H1 (cell line): ENCODE results near the gene FHIT. TPM values are rescaled to one million over a fixed set of nuclear protein-coding genes. Genes with fewer than 3 reads are reported as not detected.

Experiments used
- CTCF ChIA-PET: fragments of 300-600 bp; sonication (Branson Sonifier 250); formaldehyde crosslinking; loops from one replicate; lab custom pipeline; 2021; ENCODE audit not compliant: partially characterized antibody; lab: Charles Lee
- POLR2A ChIA-PET: fragments of 300-600 bp; sonication (Branson Sonifier 250); formaldehyde crosslinking; loops from one replicate; lab custom pipeline; 2021; ENCODE audit warnings: inconsistent platforms; ENCODE audit not compliant: partially characterized antibody; lab: Charles Lee
- DNase-seq, 2 experiments: peaks; one replicate each; pipeline versions ENCODE4 v3.0.0 to v3.0.0-alpha.2; 2010 to 2022; ENCODE audit warnings: low spot score in 2 of 2, low read depth in 1 of 2, mixed read lengths in 1 of 2
- FAIRE-seq: peaks from 2 replicates; lab custom pipeline; 2011; peaks lifted over from hg19 to GRCh38; lab: Jason Lieb, UNC
- H2AFZ ChIP-seq: 2 replicates; pipeline ENCODE4 v1.8.1; 2012; ENCODE audit warnings: low read length, inconsistent platforms
- H2AK5ac ChIP-seq: 2 replicates; pipeline ENCODE4 v1.6.1; 2013; ENCODE audit warnings: low read depth, low read length
- H2BK120ac ChIP-seq: replicated peaks from 2 replicates; pipeline ENCODE3; 2013; ENCODE audit warnings: low read depth, low read length, inconsistent platforms
- H2BK12ac ChIP-seq: 2 replicates; pipeline ENCODE4 v1.6.1; 2013; ENCODE audit warnings: low read depth, low read length
- H2BK15ac ChIP-seq: 2 replicates; pipeline ENCODE4 v1.6.1; 2013; ENCODE audit warnings: low read length
- H2BK20ac ChIP-seq: 2 replicates; pipeline ENCODE4 v1.6.1; 2013; ENCODE audit warnings: low read length
- H2BK5ac ChIP-seq: 2 replicates; pipeline ENCODE4 v1.6.1; 2013; ENCODE audit warnings: low read depth, low read length
- H3K14ac ChIP-seq: 2 replicates; pipeline ENCODE4 v1.6.1; 2013; ENCODE audit warnings: inconsistent platforms; ENCODE audit not compliant: insufficient read length
- H3K18ac ChIP-seq: 2 replicates; pipeline ENCODE4 v1.6.1; 2013; ENCODE audit warnings: low read length; ENCODE audit errors: extremely low read depth
- H3K23ac ChIP-seq: 2 replicates; pipeline ENCODE4 v1.6.1; 2013; ENCODE audit warnings: inconsistent platforms; ENCODE audit not compliant: insufficient read length
- H3K23me2 ChIP-seq: 2 replicates; pipeline ENCODE4 v1.6.1; 2013; ENCODE audit warnings: low read depth, low read length
- H3K27ac ChIP-seq: 2 replicates; pipeline ENCODE4 v1.6.1; 2011; ENCODE audit warnings: low read depth, low read length, inconsistent platforms
- H3K27me3 ChIP-seq, 4 experiments: replicated peaks in 1 of 4; 1 replicate in 1 of 4; 2 replicates in 3 of 4; pipeline versions ENCODE4 v1.6.1 to v1.8.1; 2011 to 2013; ENCODE audit warnings: low read length in 3 of 4, mild to moderate bottlenecking in 3 of 4, inconsistent platforms in 2 of 4, mixed read lengths in 2 of 4, moderate library complexity in 1 of 4; ENCODE audit not compliant: control insufficient read depth in 3 of 4, insufficient read depth in 3 of 4; ENCODE audit errors: extremely low read depth in 1 of 4
- H3K36me3 ChIP-seq, 4 experiments: 2 replicates each; pipeline versions ENCODE4 v1.6.1 to v1.8.1; 2011 to 2013; ENCODE audit warnings: mild to moderate bottlenecking in 4 of 4, low read length in 3 of 4, moderate library complexity in 2 of 4, control low read depth in 1 of 4, inconsistent platforms in 1 of 4; ENCODE audit not compliant: insufficient read depth in 4 of 4, control insufficient read depth in 2 of 4
- H3K4ac ChIP-seq: replicated peaks from 2 replicates; pipeline ENCODE3; 2013; ENCODE audit warnings: low read length, low read depth, mixed read lengths, inconsistent platforms; ENCODE audit not compliant: insufficient read length
- H3K4me1 ChIP-seq, 4 experiments: replicated peaks in 1 of 4; 1 replicate in 1 of 4; 2 replicates in 3 of 4; pipeline versions ENCODE4 v1.6.1 to v1.8.1; 2011 to 2013; ENCODE audit warnings: low read length in 3 of 4, inconsistent platforms in 2 of 4, mixed read lengths in 1 of 4; ENCODE audit not compliant: insufficient read depth in 4 of 4, control insufficient read depth in 3 of 4
- H3K4me2 ChIP-seq, 2 experiments: 2 replicates each; pipeline versions ENCODE4 v1.6.1 to v1.8.1; 2011 to 2013; ENCODE audit warnings: low read depth in 2 of 2, low read length in 2 of 2, control low read depth in 1 of 2, inconsistent platforms in 1 of 2, mild to moderate bottlenecking in 1 of 2; ENCODE audit not compliant: insufficient read depth in 1 of 2
- H3K4me3 ChIP-seq, 4 experiments: fragments of 200-600, 300-600 bp in 1 of 4; sonication (generic), shearing (Covaris generic), sonication (Bioruptor Twin) in 1 of 4; 2 replicates each; pipeline versions ENCODE4 v1.5.1 to v1.8.1; 2011 to 2016; ENCODE audit warnings: low read length in 4 of 4, low read depth in 3 of 4, control low read depth in 2 of 4, inconsistent platforms in 2 of 4, mild to moderate bottlenecking in 2 of 4, mixed read lengths in 1 of 4, moderate library complexity in 1 of 4; ENCODE audit not compliant: insufficient read depth in 2 of 4; ENCODE audit errors: extremely low read depth in 1 of 4
- H3K56ac ChIP-seq: replicated peaks from 2 replicates; pipeline ENCODE3; 2013; ENCODE audit warnings: low read depth, mild to moderate bottlenecking, mixed read lengths, low read length, inconsistent platforms; ENCODE audit not compliant: insufficient read length
- H3K79me1 ChIP-seq: 2 replicates; pipeline ENCODE4 v1.6.1; 2013; ENCODE audit warnings: low read depth, low read length, control low read depth
- H3K79me2 ChIP-seq, 2 experiments: 2 replicates each; pipeline versions ENCODE4 v1.6.1 to v1.8.1; 2012 to 2013; ENCODE audit warnings: low read length in 2 of 2, mild to moderate bottlenecking in 2 of 2, inconsistent platforms in 1 of 2; ENCODE audit not compliant: insufficient read depth in 2 of 2, control insufficient read depth in 1 of 2
- H3K9ac ChIP-seq, 4 experiments: replicated peaks in 1 of 4; 1 replicate in 1 of 4; 2 replicates in 3 of 4; pipeline versions ENCODE4 v1.6.1 to v1.8.1; 2011 to 2013; ENCODE audit warnings: low read depth in 3 of 4, low read length in 3 of 4, control low read depth in 2 of 4, mild to moderate bottlenecking in 2 of 4, moderate library complexity in 2 of 4, inconsistent platforms in 1 of 4; ENCODE audit errors: extremely low read depth in 1 of 4
- H3K9me3 ChIP-seq, 2 experiments: 2 replicates each; pipeline versions ENCODE4 v1.6.1 to v1.8.1; 2012 to 2013; ENCODE audit warnings: mild to moderate bottlenecking in 2 of 2, moderate library complexity in 2 of 2, control low read depth in 1 of 2, inconsistent platforms in 1 of 2, low read depth in 1 of 2, low read length in 1 of 2, mixed read lengths in 1 of 2; ENCODE audit not compliant: insufficient read depth in 2 of 2
- H4K20me1 ChIP-seq, 2 experiments: replicated peaks in 1 of 2; 2 replicates each; pipeline versions ENCODE3 to v1.8.1; 2011 to 2013; ENCODE audit warnings: inconsistent platforms in 2 of 2, low read length in 2 of 2, mild to moderate bottlenecking in 1 of 2; ENCODE audit not compliant: insufficient read depth in 2 of 2, control insufficient read depth in 1 of 2
- H4K5ac ChIP-seq: 2 replicates; pipeline ENCODE4 v1.6.1; 2013; ENCODE audit warnings: low read length, low read depth, mixed read lengths, inconsistent platforms; ENCODE audit not compliant: insufficient read length
- H4K8ac ChIP-seq: 2 replicates; pipeline ENCODE4 v1.8.0; 2013; ENCODE audit warnings: mild to moderate bottlenecking, moderate library complexity, low read length, inconsistent platforms; ENCODE audit not compliant: insufficient read depth; ENCODE audit errors: extremely low read depth
- H4K91ac ChIP-seq: replicated peaks from 2 replicates; pipeline ENCODE3; 2013; ENCODE audit warnings: low read length, mixed read lengths, inconsistent platforms; ENCODE audit not compliant: insufficient read length
- HDAC2 ChIP-seq, 2 experiments: fragments of 300-600 bp in 1 of 2; sonication (generic) in 1 of 2; IDR thresholded peaks; 2 replicates each; pipeline ENCODE4 v1.6.1; 2011 to 2012; ENCODE audit warnings: low read depth in 2 of 2, low read length in 2 of 2, mild to moderate bottlenecking in 2 of 2, moderate library complexity in 2 of 2, borderline replicate concordance in 1 of 2, inconsistent platforms in 1 of 2
- KDM4A ChIP-seq: IDR thresholded peaks from one replicate; pipeline ENCODE4 v1.7.1; 2012; ENCODE audit warnings: low read depth, mild to moderate bottlenecking, moderate library complexity, low read length, inconsistent platforms; ENCODE audit not compliant: severe bottlenecking
- NANOG ChIP-seq: IDR thresholded peaks from 2 replicates; pipeline ENCODE4 v1.6.1; 2011; ENCODE audit warnings: low read length, low read depth, mild to moderate bottlenecking, inconsistent platforms; ENCODE audit not compliant: insufficient read depth, poor library complexity, severe bottlenecking
- POLR2A ChIP-seq, 2 experiments: IDR thresholded peaks; 1 replicate in 1 of 2; 2 replicates in 1 of 2; pipeline ENCODE4 v1.6.1; 2011; ENCODE audit warnings: low read depth in 2 of 2, low read length in 2 of 2, mild to moderate bottlenecking in 2 of 2; ENCODE audit errors: control extremely low read depth in 1 of 2
- SIX5 ChIP-seq: IDR thresholded peaks from 2 replicates; pipeline ENCODE4 v1.6.1; 2011; ENCODE audit warnings: mild to moderate bottlenecking, low read depth, low read length
- ZNF274 ChIP-seq: IDR thresholded peaks from 2 replicates; pipeline ENCODE4 v1.7.0; 2012; ENCODE audit warnings: low read length, borderline replicate concordance; ENCODE audit errors: extremely low read depth
- WGBS, 2 experiments: shearing (Covaris generic) in 1 of 2; methylation state at CpG; one replicate each; pipeline versions ENCODE4 v1.1.6 to v1.1.7; 2013 to 2015; ENCODE audit warnings: low lambda C conversion rate in 2 of 2, mixed read lengths in 2 of 2, inconsistent platforms in 1 of 2, low coverage in 1 of 2, missing lambda C conversion rate in 1 of 2; ENCODE audit not compliant: insufficient replicate concordance in 2 of 2, insufficient coverage in 1 of 2, insufficient read length in 1 of 2; ENCODE audit errors: extremely low coverage in 1 of 2, missing lambda C conversion rate in 1 of 2; 5-methylcytosine and 5-hydroxymethylcytosine counted together
- polyA plus RNA-seq, 7 experiments: library from polyadenylated mRNA; depleted of rRNA in 3 of 7; stranded (reverse) in 5 of 7; unstranded in 2 of 7; fragments of >200 nt in 5 of 7; fragments of 200-250 nt in 2 of 7; gene quantifications; 1 replicate in 5 of 7; 2 replicates in 1 of 7; 4 replicates in 1 of 7; pipeline versions ENCODE4 v1.2.1 to v1.2.3, GENCODE V29; 2011 to 2013; ENCODE audit warnings: missing spikeins in 2 of 7, mixed read lengths in 2 of 7
- total RNA-seq: library from RNA; stranded (reverse); fragmentation: NEBNext Ultra II Directional; extraction: Animal tissue kit (Norgen Biotek cat#: 25700); gene quantifications from 2 replicates; pipeline ENCODE4 v1.2.1, GENCODE V29; 2021
- TF ChIP-seq, protein P1 (sequence below): IDR thresholded peaks from 2 replicates; pipeline ENCODE4 v1.6.1; 2011; ENCODE audit warnings: low read depth, mild to moderate bottlenecking, low read length; ENCODE audit not compliant: insufficient read depth

The FHIT gene
- total and polyA plus RNA-seq, 2 of the 8 experiments (the other 6 are each of a cell fraction or from before 2014, with no cell fraction given), result 1.2 to 3.2 TPM

DNA sequence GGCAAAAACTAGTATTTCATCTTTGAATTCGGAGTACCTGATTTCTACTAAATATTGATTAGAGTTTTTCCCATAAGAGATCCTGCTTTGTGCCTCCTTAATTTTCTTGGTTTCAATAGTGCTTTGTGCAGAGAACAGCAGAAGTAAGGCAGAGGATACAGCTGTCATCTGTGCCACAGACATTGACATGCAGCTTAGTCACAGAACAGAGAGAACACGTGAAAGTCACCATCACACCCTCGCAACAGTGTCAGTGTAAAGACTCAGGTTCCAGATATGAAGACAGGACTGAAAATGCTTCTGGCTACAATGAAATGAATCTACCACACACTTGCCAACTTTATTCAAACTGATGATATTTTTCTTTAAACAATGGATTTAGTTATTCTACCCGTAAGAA, 1258.7 kb downstream of the FHIT start:
- ChIA-PET CTCF (no interaction called here), POLR2A (no interaction called here)
- Histone ChIP-seq H3K4me3 (no peak overlapping the region), H3K27me3 (no peaks in the 10 kb centered on the region), H3K14ac (no peak overlapping the region), H3K23me2 (no peaks in the 10 kb centered on the region), H3K79me2 (no peaks in the 10 kb centered on the region), H3K9me3 (no peaks in the 10 kb centered on the region), H2BK5ac (no peak overlapping the region), H3K27ac (no peak overlapping the region), H3K4ac (no peak overlapping the region), H2AFZ (no peak overlapping the region), H4K20me1 (no peaks in the 10 kb centered on the region), H3K56ac (no peak overlapping the region), H4K5ac (no peak overlapping the region), H3K23ac (no peak overlapping the region), H4K91ac (no peak overlapping the region), H2BK20ac (no peak overlapping the region), H3K18ac (no peak overlapping the region), H3K9ac (no peak overlapping the region), H2BK120ac (no peak overlapping the region), H2BK12ac (no peak overlapping the region), H3K4me2 (no peak overlapping the region), H4K8ac (no peak overlapping the region), H3K4me1 (peaks cover 0 to 6% (median 0%) of the 10 kb centered on the region in 4 experiments; a peak in 1 of 7 replicates), H2AK5ac (no peak overlapping the region), H3K79me1 (no peaks in the 10 kb centered on the region), H3K36me3 (no peaks in the 10 kb centered on the region), H2BK15ac (no peak overlapping the region)
- FAIRE-seq (no peak), DNase-seq (no peak)
- WGBS, 2 experiments, result 98% methylated on average over 4 of the region's 4 CpGs; no CpG with 5 or more reads in 1 of the 2 experiments
- TF ChIP-seq NANOG (no peak), HDAC2 (IDR thresholded peaks at IDR 0.05; ENCODE audit: borderline replicate concordance in 1 of 2, low read depth in 2 of 2, low read length in 2 of 2) (no peak), POLR2A (IDR thresholded peaks at IDR 0.05; ENCODE audit: control extremely low read depth in 1 of 2, low read depth in 2 of 2, low read length in 2 of 2) (no peak), ZNF274 (no peak), KDM4A (no peak), SIX5 (no peak)
- TF ChIP-seq, protein P1, sequence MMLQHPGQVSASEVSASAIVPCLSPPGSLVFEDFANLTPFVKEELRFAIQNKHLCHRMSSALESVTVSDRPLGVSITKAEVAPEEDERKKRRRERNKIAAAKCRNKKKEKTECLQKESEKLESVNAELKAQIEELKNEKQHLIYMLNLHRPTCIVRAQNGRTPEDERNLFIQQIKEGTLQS, result no peak
